Muscle layer of colon (tissue), 2 donors: ENCODE measurements around the gene CCL5.

Experiments used
- H3K27ac ChIP-seq: one replicate; pipeline ENCODE4 v1.7.0; 2013; ENCODE audit warnings: low read depth, mild to moderate bottlenecking, low read length, moderate library complexity
- H3K27me3 ChIP-seq, 2 donors: one replicate each; pipeline ENCODE4 v1.7.0; 2013; ENCODE audit warnings: low read length in 2 of 2, mild to moderate bottlenecking in 2 of 2; ENCODE audit not compliant: insufficient read depth in 2 of 2, control insufficient read depth in 1 of 2
- H3K36me3 ChIP-seq: one replicate; pipeline ENCODE4 v1.7.0; 2013; ENCODE audit warnings: mild to moderate bottlenecking, low read length; ENCODE audit not compliant: insufficient read depth
- H3K4me1 ChIP-seq: one replicate; pipeline ENCODE4 v1.7.0; 2013; ENCODE audit warnings: mild to moderate bottlenecking, low read length; ENCODE audit not compliant: insufficient read depth
- H3K4me3 ChIP-seq, 2 donors: one replicate each; pipeline ENCODE4 v1.7.0; 2013; ENCODE audit warnings: low read length in 2 of 2, low read depth in 1 of 2, mild to moderate bottlenecking in 1 of 2, moderate library complexity in 1 of 2
- H3K9ac ChIP-seq: one replicate; pipeline ENCODE4 v1.7.0; 2013; ENCODE audit warnings: low read length
- H3K9me3 ChIP-seq: one replicate; pipeline ENCODE4 v1.7.0; 2013; ENCODE audit warnings: mild to moderate bottlenecking, low read length
- donor health status: abdominal sarcoma.
- donor health status: Adenocarcinoma of cecum.

CCL5 gene

DNA sequence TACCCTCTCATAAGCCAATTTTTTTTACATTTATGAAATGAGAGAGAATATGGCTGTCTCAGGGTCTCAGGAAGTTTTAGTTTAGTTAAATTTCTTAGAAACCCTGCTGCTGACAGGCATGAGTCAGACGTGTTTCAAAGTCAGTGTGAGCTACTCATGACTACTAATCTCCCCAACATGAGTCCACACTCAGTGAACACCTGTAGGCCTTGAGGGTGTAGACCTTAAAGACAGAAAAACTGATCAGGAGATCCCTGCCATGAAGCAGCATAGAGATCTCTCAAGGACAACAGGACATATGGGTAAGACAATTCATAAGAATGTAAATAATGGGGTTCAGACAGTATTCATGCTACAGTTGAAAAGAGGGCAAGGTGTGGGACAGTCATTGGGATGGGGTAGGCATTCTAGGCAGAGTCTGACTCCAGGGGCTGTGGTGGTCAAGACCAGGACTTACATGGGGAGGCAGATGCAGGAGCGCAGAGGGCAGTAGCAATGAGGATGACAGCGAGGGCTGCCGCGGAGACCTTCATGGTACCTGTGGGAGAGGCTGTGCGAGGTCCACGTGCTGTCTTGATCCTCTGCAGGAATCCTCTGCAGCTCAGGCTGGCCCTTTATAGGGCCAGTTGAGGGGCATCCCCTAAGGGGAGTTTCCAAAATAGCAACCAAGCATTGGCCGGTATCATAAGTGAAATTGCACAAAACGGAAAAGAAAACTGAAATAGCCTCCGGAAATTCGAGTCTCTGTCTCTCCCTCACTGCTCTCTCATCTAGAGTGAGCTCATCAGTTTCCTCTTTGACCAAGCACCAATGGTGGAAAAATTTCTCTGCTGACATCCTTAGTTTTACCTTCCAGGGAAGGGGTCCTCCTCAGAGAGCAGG lies at the start of gene CCL5:
TSS of gene CCL5 (minus strand) at position 588 of the 882 bp plus-strand sequence.
- H3K9ac ChIP-seq = no peak within 1 kb of the TSS
- no peaks in the 10 kb centered on the region for H3K36me3 ChIP-seq
- H3K9me3 ChIP-seq = no peaks in the 10 kb centered on the region
- H3K27ac ChIP-seq = no peak within 1 kb of the TSS
- H3K4me1 ChIP-seq = no peaks in the 10 kb centered on the region
- no peaks in the 10 kb centered on the region for H3K27me3 ChIP-seq
- H3K4me3 ChIP-seq = no peak within 1 kb of the TSS

DNA sequence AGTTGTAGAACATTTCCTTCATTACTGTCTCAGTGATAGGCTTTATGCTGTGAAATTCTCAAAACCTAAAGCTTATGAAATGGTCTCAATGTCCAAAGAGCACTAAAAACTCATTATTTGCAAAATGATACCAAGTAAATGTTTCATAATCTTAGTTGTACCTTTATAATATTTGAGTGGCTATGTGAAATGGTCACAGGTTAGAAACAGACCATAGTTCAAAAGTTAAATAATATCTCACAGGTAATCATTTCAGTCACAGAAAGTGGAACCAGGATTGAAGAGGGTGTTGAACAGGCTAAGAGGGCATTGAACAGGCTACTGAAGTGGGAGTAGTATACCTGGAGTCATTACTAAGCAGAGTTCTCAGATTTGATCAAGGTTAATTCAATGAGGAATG lies 47.6 kb upstream of the CCL5 start:
- Histone ChIP-seq H3K9me3 (no peaks in the 10 kb centered on the region), H3K27me3 (no peaks in the 10 kb centered on the region), H3K36me3 (no peaks in the 10 kb centered on the region), H3K4me1 (peaks cover 7% of the 10 kb centered on the region), H3K9ac (no peak overlapping the region), H3K27ac (no peak overlapping the region), H3K4me3 (no peak overlapping the region)

GRCh38 chr17:35923609-35924114 lies 43.5 kb upstream of the CCL5 start:
- no peaks in the 10 kb centered on the region for H3K36me3 ChIP-seq
- no peaks in the 10 kb centered on the region for H3K9me3 ChIP-seq
- no peaks in the 10 kb centered on the region for H3K4me1 ChIP-seq
- H3K9ac ChIP-seq = no peak overlapping the region
- no peaks in the 10 kb centered on the region for H3K27me3 ChIP-seq
- H3K4me3 ChIP-seq = no peak overlapping the region
- H3K27ac ChIP-seq = no peak overlapping the region

- Histone ChIP-seq H3K4me1 (no peaks in the 10 kb centered on the region), H3K36me3 (no peaks in the 10 kb centered on the region), H3K27me3 (no peaks in the 10 kb centered on the region), H3K4me3 (no peak overlapping the region), H3K27ac (no peak overlapping the region), H3K9ac (no peak overlapping the region), H3K9me3 (no peaks in the 10 kb centered on the region)
Observed at GRCh38 chr17:35920229-35920628, 40.1 kb upstream of the CCL5 start.

- Histone ChIP-seq H3K27ac (no peak overlapping the region), H3K9me3 (no peaks in the 10 kb centered on the region), H3K4me3 (no peak overlapping the region), H3K36me3 (no peaks in the 10 kb centered on the region), H3K9ac (no peak overlapping the region), H3K4me1 (no peaks in the 10 kb centered on the region), H3K27me3 (no peaks in the 10 kb centered on the region)
Observed at GRCh38 chr17:35918665-35919064, 38.5 kb upstream of the CCL5 start.

GRCh38 chr17:35917519-35918213 lies 37.5 kb upstream of the CCL5 start:
- Histone ChIP-seq H3K27ac (no peak overlapping the region), H3K4me1 (no peaks in the 10 kb centered on the region), H3K4me3 (no peak overlapping the region), H3K36me3 (no peaks in the 10 kb centered on the region), H3K9me3 (no peaks in the 10 kb centered on the region), H3K27me3 (no peaks in the 10 kb centered on the region), H3K9ac (no peak overlapping the region)

DNA sequence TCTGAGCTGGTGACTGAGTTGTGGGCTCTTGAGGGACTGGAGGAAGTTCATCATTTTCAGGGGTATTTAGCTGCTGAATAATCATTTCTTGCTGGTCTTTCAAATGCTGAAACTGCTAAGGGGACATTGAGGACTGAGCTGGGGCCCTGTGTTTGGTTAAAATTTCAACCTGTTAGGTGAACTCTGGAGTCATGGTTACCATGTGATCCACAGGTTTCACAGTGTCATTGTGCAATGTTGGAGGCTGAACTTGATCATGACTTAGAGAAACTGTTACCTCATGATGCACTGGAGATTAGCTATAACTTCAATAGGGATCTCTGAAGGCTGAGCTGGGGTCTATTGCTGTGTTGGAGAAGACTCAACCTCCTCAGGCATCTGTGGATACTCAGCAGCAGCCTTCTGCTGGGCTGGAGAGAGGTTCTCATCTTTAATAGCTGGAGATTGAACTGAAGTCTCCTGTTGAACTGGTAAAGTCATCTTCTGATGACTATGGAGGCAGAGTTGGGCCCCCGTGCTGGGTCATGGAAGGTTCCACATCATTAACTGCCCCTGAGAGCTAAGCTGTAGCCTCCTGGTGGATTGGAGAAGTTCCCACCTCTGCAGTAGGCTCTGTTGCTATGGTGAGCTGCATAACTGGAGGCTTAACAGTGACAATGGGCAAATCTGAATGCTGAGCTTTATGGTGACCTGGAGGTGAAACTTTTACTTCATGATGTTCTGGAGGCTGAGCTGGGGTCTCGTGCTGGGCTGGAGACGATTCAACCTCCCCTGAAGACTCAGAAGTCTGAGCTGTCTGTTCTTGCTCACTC lies 35.2 kb upstream of the CCL5 start:
- Histone ChIP-seq H3K27me3 (no peaks in the 10 kb centered on the region), H3K9me3 (no peaks in the 10 kb centered on the region), H3K36me3 (no peaks in the 10 kb centered on the region), H3K4me3 (no peak overlapping the region), H3K4me1 (no peaks in the 10 kb centered on the region), H3K27ac (no peak overlapping the region), H3K9ac (no peak overlapping the region)

DNA sequence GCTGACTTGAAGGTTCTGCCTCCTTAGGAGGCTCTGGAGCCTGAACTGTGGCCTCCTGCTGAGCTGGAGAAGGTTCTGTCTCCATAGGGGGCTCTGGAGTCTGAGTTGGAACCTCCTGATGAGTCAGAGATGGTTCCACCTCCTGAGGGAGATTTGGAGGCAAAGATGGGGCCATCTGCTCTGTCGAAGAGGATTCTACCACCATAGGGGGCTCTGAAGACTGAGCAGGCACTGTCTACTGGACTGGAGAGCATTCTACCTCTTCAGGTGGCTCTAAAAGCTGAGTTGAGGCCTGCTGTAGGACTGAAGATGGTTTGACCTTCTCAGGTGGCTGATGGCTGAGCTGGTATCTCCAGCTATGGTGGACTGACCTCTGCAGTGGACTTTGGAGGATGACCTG lies 34.2 kb upstream of the CCL5 start:
- H3K9me3 ChIP-seq = no peaks in the 10 kb centered on the region
- H3K4me1 ChIP-seq = no peaks in the 10 kb centered on the region
- H3K36me3 ChIP-seq = no peaks in the 10 kb centered on the region
- no peaks in the 10 kb centered on the region for H3K27me3 ChIP-seq
- H3K4me3 ChIP-seq = no peak overlapping the region
- no peak overlapping the region for H3K9ac ChIP-seq
- H3K27ac ChIP-seq = no peak overlapping the region

- no peak overlapping the region for H3K9ac ChIP-seq
- no peak overlapping the region for H3K27ac ChIP-seq
- no peaks in the 10 kb centered on the region for H3K9me3 ChIP-seq
- no peaks in the 10 kb centered on the region for H3K36me3 ChIP-seq
- H3K4me3 ChIP-seq = no peak overlapping the region
- H3K27me3 ChIP-seq = no peaks in the 10 kb centered on the region
- H3K4me1 ChIP-seq = no peaks in the 10 kb centered on the region
Observed at GRCh38 chr17:35913609-35914008, 33.4 kb upstream of the CCL5 start.

- Histone ChIP-seq H3K27ac (no peak overlapping the region), H3K4me1 (no peaks in the 10 kb centered on the region), H3K4me3 (no peak overlapping the region), H3K27me3 (no peaks in the 10 kb centered on the region), H3K9me3 (no peaks in the 10 kb centered on the region), H3K36me3 (no peaks in the 10 kb centered on the region), H3K9ac (no peak overlapping the region)
Observed at GRCh38 chr17:35912942-35913341, 32.8 kb upstream of the CCL5 start.

GRCh38 chr17:35912339-35912912 lies 32.3 kb upstream of the CCL5 start:
- Histone ChIP-seq H3K27me3 (no peaks in the 10 kb centered on the region), H3K4me3 (no peak overlapping the region), H3K4me1 (no peaks in the 10 kb centered on the region), H3K27ac (no peak overlapping the region), H3K9ac (no peak overlapping the region), H3K9me3 (no peaks in the 10 kb centered on the region), H3K36me3 (no peaks in the 10 kb centered on the region)
